Adrenal gland (tissue), 12 donors: Measurements from ENCODE around the gene RAD51B. TPM values are rescaled to one million over a fixed set of nuclear protein-coding genes. Genes with fewer than 3 reads are reported as not detected.
A peak's percentile ranks its signal among the peaks of the same experiment; 100 is the strongest.

Source experiments
- DNase-seq, 7 donors: peaks; one replicate each; pipeline ENCODE4 v3.0.0-alpha.2; 2019 to 2020
- H3K27ac ChIP-seq, 5 donors: fragments of 200-600 bp; sonication (generic) in 4 of 5; 1 replicate in 3 of 5; 2 replicates in 2 of 5; pipeline versions ENCODE4 v1.5.1 to v1.8.0; 2016 to 2020; ENCODE audit warnings: mild to moderate bottlenecking in 1 of 5
- H3K27me3 ChIP-seq: fragments of 200-600 bp; 2 replicates; pipeline ENCODE4 v1.8.0; 2021
- H3K36me3 ChIP-seq, 2 donors: fragments of 200-600 bp; replicated peaks in 1 of 2; 1 replicate in 1 of 2; 2 replicates in 1 of 2; pipeline versions ENCODE4 v1.5.1 to v1.8.0; 2018 to 2022
- H3K4me1 ChIP-seq, 2 donors: fragments of 200-600 bp; replicated peaks in 1 of 2; 1 replicate in 1 of 2; 2 replicates in 1 of 2; pipeline versions ENCODE4 v1.5.1 to v1.8.0; 2018 to 2021
- H3K4me3 ChIP-seq, 4 donors: fragments of 200-600 bp; sonication (generic) in 3 of 4; one replicate each; pipeline ENCODE4 v1.5.1; 2016 to 2018
- H3K9me3 ChIP-seq, 3 donors: fragments of 200-600 bp; sonication (generic) in 1 of 3; replicated peaks in 1 of 3; 1 replicate in 2 of 3; 2 replicates in 1 of 3; pipeline versions ENCODE4 v1.5.1 to v1.8.0; 2016 to 2021
- CTCF ChIP-seq, 6 experiments: fragments of 450-650 bp in 4 of 6; fragments of 200-600 bp in 2 of 6; sonication (generic) in 1 of 6; IDR thresholded peaks; 1 replicate in 5 of 6; 2 replicates in 1 of 6; pipeline versions ENCODE4 v1.5.1 to v1.8.0; 2016 to 2021; ENCODE audit warnings: antibody characterized with exemption in 6 of 6, mild to moderate bottlenecking in 2 of 6, moderate library complexity in 1 of 6
- POLR2A ChIP-seq, 2 donors: fragments of 450-650 bp; IDR thresholded peaks; one replicate each; pipeline ENCODE4 v1.6.1; 2017; ENCODE audit warnings: antibody characterized with exemption in 2 of 2, mild to moderate bottlenecking in 2 of 2, moderate library complexity in 1 of 2
- WGBS, 4 donors: extraction: QIAGEN DNeasy Blood & Tissue Kit in 2 of 4; methylation state at CpG; one replicate each; pipeline versions ENCODE4 v1.1.5 to v1.1.7; 2013 to 2017; 5-methylcytosine and 5-hydroxymethylcytosine counted together
- intact Hi-C, 2 donors: fragments of 100-400 bp; cut with DNase I; formaldehyde crosslinking; loops; one replicate each; pipeline versions ENCODE4 v1.14.1 to v1.15.0; 2022 to 2023
- polyA plus RNA-seq, 3 donors: library from polyadenylated mRNA; stranded (reverse); fragments of 200-250 nt in 2 of 3; fragments of 350-450 nt in 1 of 3; fragmentation: Illumina TruSeq in 1 of 3; extraction: RNeasy Lipid Tissue Mini Kit (QIAGEN cat#74804) in 1 of 3; gene quantifications; one replicate each; pipeline ENCODE4 v1.2.3, GENCODE V29; 2013 to 2014
- total RNA-seq, 9 donors: library from RNA; depleted of rRNA in 4 of 9; stranded (reverse); fragments of >200 nt in 4 of 9; fragments of 120-200 nt in 1 of 9; fragmentation: NEBNext Ultra II Directional in 1 of 9; extraction: Animal tissue kit (Norgen Biotek cat#: 25700) in 1 of 9; gene quantifications; one replicate each; pipeline versions ENCODE4 v1.1.0 to v1.2.4, GENCODE V29; 2013 to 2023
- donor health status: healthy with polysubstance abuse.
- donor health status: Bipolar disorder and iron deficiency.
- donor health status: DM: yes; HTN: yes; CAD: no.
- donor health status: DM: no; HTN: no; CAD: no.
- donor health status: DM: no; HTN: no; CAD: no.
- donor health status: DM: yes; HTN: yes; CAD: no.

The RAD51B gene
- total and polyA plus RNA-seq, 12 donors, result 2.3 to 24.6 (median 12.4) TPM

- H3K36me3 ChIP-seq, result no peaks in the 10 kb centered on the region
- no peak overlapping the region for H3K4me3 ChIP-seq
- 66 to 85% (median 73%) methylated on average over 8 to 37 of the region's 37 CpGs for WGBS, 4 donors
- peak in 2 of 7 donors; percentile 37 to 50 for DNase-seq
- H3K4me1 ChIP-seq, result peaks cover 7 to 16% of the 10 kb centered on the region in 2 donors
- no peaks in the 10 kb centered on the region for H3K27me3 ChIP-seq
- no peaks in the 10 kb centered on the region for H3K9me3 ChIP-seq
- TF ChIP-seq CTCF (IDR thresholded peaks at IDR 0.05) (no peak), POLR2A (IDR thresholded peaks at IDR 0.05) (no peak)
- peak overlapping the region in 1 of 5 donors; percentile 89 for H3K27ac ChIP-seq
- intact Hi-C loops, result no loop called here
These were observed 808.5 kb downstream of the RAD51B start for GRCh38 chr14:68627868-68628604.

- Histone ChIP-seq H3K36me3 (no peaks in the 10 kb centered on the region), H3K4me1 (peaks cover 7 to 19% of the 10 kb centered on the region in 2 donors), H3K9me3 (no peaks in the 10 kb centered on the region), H3K27ac (no peak overlapping the region), H3K27me3 (no peaks in the 10 kb centered on the region), H3K4me3 (no peak overlapping the region)
- peak in 1 of 7 donors; percentile 49 for DNase-seq
- intact Hi-C loops, result no loop called here
- WGBS, 4 donors, result 76 to 80% (median 79%) methylated on average over 21 to 30 of the region's 30 CpGs
- TF ChIP-seq POLR2A (IDR thresholded peaks at IDR 0.05), result no peak
- no peak for TF ChIP-seq CTCF (IDR thresholded peaks at IDR 0.05)
These were observed 809.2 kb downstream of the RAD51B start for GRCh38 chr14:68628605-68629310.

GRCh38 chr14:68630081-68630571 lies 810.5 kb downstream of the RAD51B start:
- no peaks in the 10 kb centered on the region for H3K36me3 ChIP-seq
- H3K9me3 ChIP-seq, result no peaks in the 10 kb centered on the region
- no peak for TF ChIP-seq CTCF (IDR thresholded peaks at IDR 0.05)
- no peak for TF ChIP-seq POLR2A (IDR thresholded peaks at IDR 0.05)
- peak in 2 of 7 donors; percentile 12 to 33 for DNase-seq
- H3K4me3 ChIP-seq, result no peak overlapping the region
- H3K4me1 ChIP-seq, result peaks cover 7 to 24% of the 10 kb centered on the region in 2 donors
- no peak overlapping the region for H3K27ac ChIP-seq
- H3K27me3 ChIP-seq, result no peaks in the 10 kb centered on the region
- 92 to 96% (median 95%) methylated on average over 8 of the region's 8 CpGs for WGBS, 4 donors
- intact Hi-C loops, result no loop called here

GRCh38 chr14:68630611-68631393 lies 811.2 kb downstream of the RAD51B start:
- DNase-seq, result peak in 1 of 7 donors; percentile 14
- no peak for TF ChIP-seq POLR2A (IDR thresholded peaks at IDR 0.05)
- WGBS, 4 donors, result 82 to 94% (median 92%) methylated on average over 10 to 11 of the region's 11 CpGs
- H3K9me3 ChIP-seq, result no peaks in the 10 kb centered on the region
- no peak overlapping the region for H3K27ac ChIP-seq
- H3K36me3 ChIP-seq, result no peaks in the 10 kb centered on the region
- H3K27me3 ChIP-seq, result no peaks in the 10 kb centered on the region
- intact Hi-C loops, result no loop called here
- peaks cover 7 to 24% of the 10 kb centered on the region in 2 donors for H3K4me1 ChIP-seq
- no peak overlapping the region for H3K4me3 ChIP-seq
